ENCODE results near the gene AKTIP.
"Not testable (repeated sequence)": the region's sequence is repeated elsewhere in the genome, so short reads cannot be mapped to it uniquely, and the experiment has no call there.

GRCh38 chr16:53512795-53513194 is 9.8 kb upstream of the AKTIP start:
- not testable (repeated sequence) for TF ChIP-seq CTCF, POLR2A (IDR thresholded peaks at IDR 0.05)
